ENCODE results near the gene ADARB2. TPM values are rescaled to one million over a fixed set of nuclear protein-coding genes. Genes with fewer than 3 reads are reported as not detected.

ADARB2 gene
- total and polyA plus RNA-seq, 3 experiments from 2014 or later, result not detected

DNA sequence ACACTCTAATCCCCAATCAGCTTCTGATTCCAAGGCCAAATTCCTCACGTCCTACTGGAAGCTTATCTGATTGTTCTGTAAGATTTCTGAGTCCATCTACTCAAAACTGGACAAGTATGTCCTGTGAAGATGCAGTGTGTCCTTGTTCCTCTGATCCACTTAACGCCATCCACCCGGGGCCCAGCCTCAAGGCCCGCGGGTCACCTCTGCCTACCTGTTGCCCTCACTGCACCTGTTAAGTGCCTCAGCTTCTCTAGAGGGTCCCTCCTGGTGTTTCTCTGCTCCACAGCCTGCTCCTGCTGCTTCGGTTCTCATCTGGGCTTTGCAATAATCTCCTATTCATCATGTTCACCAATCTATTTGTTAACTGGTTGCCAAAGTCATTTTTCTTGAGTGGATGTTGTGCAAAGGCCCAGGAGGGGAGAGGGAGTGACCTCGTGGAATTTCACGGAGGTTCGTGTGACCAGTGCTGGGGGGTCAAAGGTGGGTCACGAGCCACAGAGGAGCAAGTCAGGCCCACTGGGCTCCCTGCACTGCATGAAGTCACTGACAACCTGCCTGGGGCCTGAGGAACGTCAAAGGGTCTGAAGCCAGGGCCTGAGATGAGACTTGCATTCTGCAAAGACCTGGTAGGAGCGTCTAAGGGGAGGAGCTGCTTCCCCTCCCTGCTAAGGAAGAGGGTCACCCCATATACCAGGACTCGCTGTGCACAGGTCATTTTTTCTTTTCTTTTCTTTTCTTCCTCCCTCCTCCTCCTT is 343.0 kb downstream of the ADARB2 start:
- H3K27ac ChIP-seq (ENCODE audit: low read depth, low read length), result no peak overlapping the region
- no peak for DNase-seq
- CTCF ChIA-PET, result interaction anchor here (0.9 kb wide), 1 partner anchor 26 kb away, joined by 3 read pairs; no protein-coding TSS in a partner anchor
- Mint-ChIP-seq H3K36me3 (no peaks in the 10 kb centered on the region), H3K4me3 (no peak overlapping the region), H3K27me3 (no peaks in the 10 kb centered on the region), H3K27ac (no peak overlapping the region), H3K4me1 (no peaks in the 10 kb centered on the region), H3K9me3 (no peaks in the 10 kb centered on the region)
- no peaks in the 10 kb centered on the region for H3K9me3 ChIP-seq (ENCODE audit: low read length)
- no peak overlapping the region for H3K4me3 ChIP-seq (ENCODE audit: low read length)
- H3K36me3 ChIP-seq (ENCODE audit: insufficient read depth, low read length), result no peaks in the 10 kb centered on the region
- H3K4me1 ChIP-seq (ENCODE audit: insufficient read depth, low read length), result no peaks in the 10 kb centered on the region
- no peaks in the 10 kb centered on the region for H3K27me3 ChIP-seq (ENCODE audit: insufficient read depth, low read length, poor library complexity, severe bottlenecking)
- POLR2A ChIA-PET, result no interaction called here

DNA sequence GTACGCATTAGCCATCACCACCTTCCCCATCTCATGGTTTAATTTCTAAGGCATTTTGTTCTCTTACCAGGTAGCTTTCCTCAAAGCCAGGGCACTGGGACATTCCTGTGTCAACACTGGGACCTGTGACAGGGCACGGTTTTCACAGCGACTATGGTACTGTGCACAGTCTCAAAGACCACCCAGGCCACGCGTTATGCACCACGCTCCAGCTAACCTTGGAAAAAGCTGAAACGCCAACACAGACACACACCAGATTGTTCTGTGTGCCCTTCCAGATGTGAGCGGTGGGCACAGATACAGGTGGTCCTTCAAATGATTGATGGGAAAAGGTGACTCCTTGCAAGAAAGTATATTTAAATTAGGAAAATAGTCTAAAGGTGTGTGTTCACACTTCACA is 343.8 kb downstream of the ADARB2 start:
- no peaks in the 10 kb centered on the region for H3K9me3 Mint-ChIP-seq
- Histone ChIP-seq H3K36me3 (ENCODE audit: insufficient read depth, low read length) (no peaks in the 10 kb centered on the region), H3K4me3 (ENCODE audit: low read length) (no peak overlapping the region), H3K27me3 (ENCODE audit: insufficient read depth, low read length, poor library complexity, severe bottlenecking) (no peaks in the 10 kb centered on the region), H3K4me1 (ENCODE audit: insufficient read depth, low read length) (no peaks in the 10 kb centered on the region), H3K9me3 (ENCODE audit: low read length) (no peaks in the 10 kb centered on the region), H3K27ac (ENCODE audit: low read depth, low read length) (no peak overlapping the region)
- POLR2A ChIA-PET, result no interaction called here
- no peak for DNase-seq
- H3K4me1 Mint-ChIP-seq, result no peaks in the 10 kb centered on the region
- H3K27ac Mint-ChIP-seq, result no peak overlapping the region
- H3K36me3 Mint-ChIP-seq, result no peaks in the 10 kb centered on the region
- CTCF ChIA-PET, result interaction anchor here (0.9 kb wide), 1 partner anchor 27 kb away, joined by 3 read pairs; no protein-coding TSS in a partner anchor
- H3K27me3 Mint-ChIP-seq, result no peaks in the 10 kb centered on the region
- H3K4me3 Mint-ChIP-seq, result no peak overlapping the region

- Histone ChIP-seq H3K9me3 (ENCODE audit: low read length) (no peaks in the 10 kb centered on the region), H3K36me3 (ENCODE audit: insufficient read depth, low read length) (no peaks in the 10 kb centered on the region), H3K27me3 (ENCODE audit: insufficient read depth, low read length, poor library complexity, severe bottlenecking) (no peaks in the 10 kb centered on the region), H3K27ac (ENCODE audit: low read depth, low read length) (no peak overlapping the region), H3K4me1 (ENCODE audit: insufficient read depth, low read length) (no peaks in the 10 kb centered on the region), H3K4me3 (ENCODE audit: low read length) (no peak overlapping the region)
- ChIA-PET POLR2A (no interaction called here), CTCF (no interaction called here)
- Mint-ChIP-seq H3K4me1 (no peaks in the 10 kb centered on the region), H3K27me3 (no peaks in the 10 kb centered on the region), H3K27ac (no peak overlapping the region), H3K36me3 (no peaks in the 10 kb centered on the region), H3K9me3 (no peaks in the 10 kb centered on the region), H3K4me3 (no peak overlapping the region)
- no peak for DNase-seq
Observed at GRCh38 chr10:1392127-1392526, 345.2 kb downstream of the ADARB2 start.

- no peak overlapping the region for H3K27ac ChIP-seq (ENCODE audit: low read depth, low read length)
- no peak overlapping the region for H3K4me3 Mint-ChIP-seq
- H3K27ac Mint-ChIP-seq, result peak overlapping the region in 1 of 8 donors; percentile 54
- POLR2A ChIA-PET, result no interaction called here
- no peaks in the 10 kb centered on the region for H3K4me1 Mint-ChIP-seq
- no peaks in the 10 kb centered on the region for H3K9me3 ChIP-seq (ENCODE audit: low read length)
- DNase-seq, result no peak
- peaks cover 0 to 1% (median 0%) of the 10 kb centered on the region in 5 donors for H3K9me3 Mint-ChIP-seq
- CTCF ChIA-PET, result no interaction called here
- H3K27me3 Mint-ChIP-seq, result peaks cover 0 to 2% of the 10 kb centered on the region in 2 donors
- H3K4me1 ChIP-seq (ENCODE audit: insufficient read depth, low read length), result no peaks in the 10 kb centered on the region
- no peaks in the 10 kb centered on the region for H3K36me3 ChIP-seq (ENCODE audit: insufficient read depth, low read length)
- no peaks in the 10 kb centered on the region for H3K36me3 Mint-ChIP-seq
- no peak overlapping the region for H3K4me3 ChIP-seq (ENCODE audit: low read length)
- no peaks in the 10 kb centered on the region for H3K27me3 ChIP-seq (ENCODE audit: insufficient read depth, low read length, poor library complexity, severe bottlenecking)
Observed at GRCh38 chr10:1390200-1390599, 347.1 kb downstream of the ADARB2 start.

GRCh38 chr10:1384026-1384425 is 353.3 kb downstream of the ADARB2 start:
- no peak overlapping the region for H3K27ac ChIP-seq (ENCODE audit: low read depth, low read length)
- H3K4me1 ChIP-seq (ENCODE audit: insufficient read depth, low read length), result no peaks in the 10 kb centered on the region
- ChIA-PET POLR2A (no interaction called here), CTCF (no interaction called here)
- H3K27me3 ChIP-seq (ENCODE audit: insufficient read depth, low read length, poor library complexity, severe bottlenecking), result no peaks in the 10 kb centered on the region
- H3K36me3 ChIP-seq (ENCODE audit: insufficient read depth, low read length), result no peaks in the 10 kb centered on the region
- no peaks in the 10 kb centered on the region for H3K9me3 ChIP-seq (ENCODE audit: low read length)
- Mint-ChIP-seq H3K27me3 (peaks cover 20 to 40% of the 10 kb centered on the region in 2 donors), H3K36me3 (no peaks in the 10 kb centered on the region), H3K9me3 (peaks cover 0 to 1% (median 0%) of the 10 kb centered on the region in 5 donors), H3K4me1 (no peaks in the 10 kb centered on the region), H3K27ac (no peak overlapping the region), H3K4me3 (no peak overlapping the region)
- DNase-seq, result no peak
- H3K4me3 ChIP-seq (ENCODE audit: low read length), result no peak overlapping the region

DNA sequence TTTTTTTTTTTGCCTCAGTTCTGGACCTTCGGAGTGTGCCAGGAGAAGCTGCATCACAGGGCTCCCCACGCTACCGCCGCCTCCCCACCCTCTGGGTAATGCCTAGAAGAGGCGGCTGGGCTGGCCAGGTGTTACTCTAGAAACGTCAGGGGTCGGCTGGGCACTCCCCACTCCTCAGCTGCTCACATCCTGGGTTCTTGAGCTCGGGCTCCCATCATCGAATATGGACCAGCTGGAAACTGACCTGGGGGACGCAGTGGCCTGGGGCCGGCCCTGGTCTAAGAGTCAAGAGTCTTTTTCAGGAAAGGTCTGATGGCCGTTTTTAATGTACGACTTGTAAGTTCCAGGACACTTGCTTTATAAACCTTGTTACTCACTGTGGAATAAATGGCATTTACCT is 354.6 kb downstream of the ADARB2 start:
- CTCF ChIA-PET, result no interaction called here
- peaks cover 32 to 53% of the 10 kb centered on the region in 2 donors for H3K27me3 Mint-ChIP-seq

GRCh38 chr10:1381339-1381738 is 356.0 kb downstream of the ADARB2 start:
- Mint-ChIP-seq H3K27ac (no peak overlapping the region), H3K4me3 (no peak overlapping the region), H3K4me1 (no peaks in the 10 kb centered on the region), H3K36me3 (no peaks in the 10 kb centered on the region), H3K9me3 (peaks cover 0 to 1% (median 0%) of the 10 kb centered on the region in 5 donors), H3K27me3 (peaks cover 33 to 58% of the 10 kb centered on the region in 2 donors)
- Histone ChIP-seq H3K27me3 (ENCODE audit: insufficient read depth, low read length, poor library complexity, severe bottlenecking) (peaks cover 6% of the 10 kb centered on the region), H3K9me3 (ENCODE audit: low read length) (no peaks in the 10 kb centered on the region), H3K36me3 (ENCODE audit: insufficient read depth, low read length) (no peaks in the 10 kb centered on the region), H3K4me1 (ENCODE audit: insufficient read depth, low read length) (no peaks in the 10 kb centered on the region), H3K27ac (ENCODE audit: low read depth, low read length) (no peak overlapping the region), H3K4me3 (ENCODE audit: low read length) (no peak overlapping the region)
- ChIA-PET POLR2A (no interaction called here), CTCF (no interaction called here)
- DNase-seq, result no peak

More for the DNA sequence above, 354.6 kb downstream of the ADARB2 start:
- peaks cover 6% of the 10 kb centered on the region for H3K27me3 ChIP-seq (ENCODE audit: insufficient read depth, low read length, poor library complexity, severe bottlenecking)
- POLR2A ChIA-PET, result no interaction called here
- peak overlapping the region in 1 of 8 donors; percentile 22 for H3K27ac Mint-ChIP-seq
- DNase-seq, result no peak
- no peaks in the 10 kb centered on the region for H3K9me3 ChIP-seq (ENCODE audit: low read length)
- H3K36me3 ChIP-seq (ENCODE audit: insufficient read depth, low read length), result no peaks in the 10 kb centered on the region
- H3K9me3 Mint-ChIP-seq, result peaks cover 0 to 1% (median 0%) of the 10 kb centered on the region in 5 donors
- no peaks in the 10 kb centered on the region for H3K4me1 ChIP-seq (ENCODE audit: insufficient read depth, low read length)
- no peak overlapping the region for H3K27ac ChIP-seq (ENCODE audit: low read depth, low read length)
- H3K36me3 Mint-ChIP-seq, result no peaks in the 10 kb centered on the region
- H3K4me1 Mint-ChIP-seq, result no peaks in the 10 kb centered on the region
- H3K4me3 ChIP-seq (ENCODE audit: low read length), result no peak overlapping the region
- no peak overlapping the region for H3K4me3 Mint-ChIP-seq

DNA sequence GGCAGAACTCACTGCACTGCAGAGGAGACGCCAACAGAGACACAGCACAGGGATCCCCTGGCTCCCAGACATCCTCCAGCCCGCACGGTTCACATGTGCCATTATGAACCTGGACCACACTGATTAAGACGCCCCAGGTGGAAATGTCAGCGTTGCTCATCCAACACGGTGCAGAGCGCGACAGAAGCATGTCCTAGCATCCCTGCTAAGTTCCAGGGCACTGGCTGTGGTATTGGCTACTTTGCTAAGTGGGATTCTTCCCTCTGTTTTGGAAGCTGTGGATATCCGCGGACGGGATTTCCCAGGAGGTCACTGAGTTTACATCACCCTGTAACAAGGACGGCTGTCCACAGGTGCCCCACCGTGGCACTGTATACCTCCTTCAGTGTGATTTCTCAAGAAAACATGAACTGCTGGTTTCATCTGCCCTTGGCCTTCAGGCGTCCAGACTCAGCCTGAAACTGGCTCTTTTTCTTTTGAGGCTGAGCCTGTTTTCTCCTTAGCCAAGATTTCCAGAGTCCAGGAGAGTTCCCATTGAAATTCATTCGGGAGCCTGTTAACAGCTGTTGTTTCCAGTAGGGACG is 357.1 kb downstream of the ADARB2 start:
- Mint-ChIP-seq H3K4me3 (no peak overlapping the region), H3K36me3 (no peaks in the 10 kb centered on the region), H3K9me3 (peaks cover 0 to 1% (median 0%) of the 10 kb centered on the region in 5 donors), H3K27ac (no peak overlapping the region), H3K4me1 (no peaks in the 10 kb centered on the region), H3K27me3 (peaks cover 33 to 58% of the 10 kb centered on the region in 2 donors)
- no peaks in the 10 kb centered on the region for H3K4me1 ChIP-seq (ENCODE audit: insufficient read depth, low read length)
- ChIA-PET POLR2A (no interaction called here), CTCF (no interaction called here)
- H3K9me3 ChIP-seq (ENCODE audit: low read length), result no peaks in the 10 kb centered on the region
- no peaks in the 10 kb centered on the region for H3K36me3 ChIP-seq (ENCODE audit: insufficient read depth, low read length)
- DNase-seq, result no peak
- peaks cover 6% of the 10 kb centered on the region for H3K27me3 ChIP-seq (ENCODE audit: insufficient read depth, low read length, poor library complexity, severe bottlenecking)
- no peak overlapping the region for H3K27ac ChIP-seq (ENCODE audit: low read depth, low read length)
- no peak overlapping the region for H3K4me3 ChIP-seq (ENCODE audit: low read length)
